Measurements from ENCODE around the gene SLC2A6.

The SLC2A6 gene

GRCh38 chr9:133518706-133519449 lies 40.0 kb upstream of the SLC2A6 start:
- Histone ChIP-seq H3K4me3 (ENCODE audit: low read length) (no peak overlapping the region), H3K4me2 (ENCODE audit: low read depth, low read length) (no peak overlapping the region), H3F3A (ENCODE audit: insufficient read depth, low read length) (no peaks in the 10 kb centered on the region), H3K27me3 (replicated peaks; ENCODE audit: insufficient read depth, low read length) (peaks cover 94% of the 10 kb centered on the region), H3K4me1 (ENCODE audit: low read length) (no peaks in the 10 kb centered on the region), H2AFZ (ENCODE audit: low read length) (no peak overlapping the region), H3K9ac (ENCODE audit: low read length) (no peak overlapping the region), H4K20me1 (ENCODE audit: insufficient read depth, low read length) (no peaks in the 10 kb centered on the region), H3K9me2 (replicated peaks; ENCODE audit: insufficient read depth, low read length) (no peaks in the 10 kb centered on the region), H3K9me3 (replicated peaks; ENCODE audit: insufficient read depth, low read length) (no peaks in the 10 kb centered on the region), H3K27ac (ENCODE audit: low read length) (no peak overlapping the region), H3K79me2 (ENCODE audit: low read length) (no peaks in the 10 kb centered on the region), H3K36me3 (replicated peaks; ENCODE audit: insufficient read depth, low read length) (no peaks in the 10 kb centered on the region)
- TF ChIP-seq EZH2phosphoT487 (IDR thresholded peaks at IDR 0.05; ENCODE audit: low read length) = no peak
- no peak for DNase-seq

- DNase-seq = no peak
- Histone ChIP-seq H3K9ac (ENCODE audit: low read length) (no peak overlapping the region), H3K79me2 (ENCODE audit: low read length) (no peaks in the 10 kb centered on the region), H3K27me3 (replicated peaks; ENCODE audit: insufficient read depth, low read length) (peaks cover 94% of the 10 kb centered on the region), H2AFZ (ENCODE audit: low read length) (no peak overlapping the region), H3K4me3 (ENCODE audit: low read length) (no peak overlapping the region), H3F3A (ENCODE audit: insufficient read depth, low read length) (no peaks in the 10 kb centered on the region), H3K27ac (ENCODE audit: low read length) (no peak overlapping the region), H3K4me2 (ENCODE audit: low read depth, low read length) (no peak overlapping the region), H3K4me1 (ENCODE audit: low read length) (no peaks in the 10 kb centered on the region), H3K36me3 (replicated peaks; ENCODE audit: insufficient read depth, low read length) (no peaks in the 10 kb centered on the region), H3K9me2 (replicated peaks; ENCODE audit: insufficient read depth, low read length) (no peaks in the 10 kb centered on the region), H3K9me3 (replicated peaks; ENCODE audit: insufficient read depth, low read length) (no peaks in the 10 kb centered on the region), H4K20me1 (ENCODE audit: insufficient read depth, low read length) (no peaks in the 10 kb centered on the region)
- TF ChIP-seq EZH2 (optimal IDR thresholded peaks at IDR 0.05; ENCODE audit: low read depth, low read length) (no peak), CTCF (IDR thresholded peaks at IDR 0.05; ENCODE audit: low read length) (no peak), EZH2phosphoT487 (IDR thresholded peaks at IDR 0.05; ENCODE audit: low read length) (no peak)
Measured at GRCh38 chr9:133518200-133518599, 39.3 kb upstream of the SLC2A6 start.

GRCh38 chr9:133517711-133518110 lies 38.8 kb upstream of the SLC2A6 start:
- Histone ChIP-seq H4K20me1 (ENCODE audit: insufficient read depth, low read length) (no peaks in the 10 kb centered on the region), H3K9ac (ENCODE audit: low read length) (no peak overlapping the region), H3K27me3 (replicated peaks; ENCODE audit: insufficient read depth, low read length) (peaks cover 94% of the 10 kb centered on the region), H3K79me2 (ENCODE audit: low read length) (no peaks in the 10 kb centered on the region), H2AFZ (ENCODE audit: low read length) (no peak overlapping the region), H3K9me2 (replicated peaks; ENCODE audit: insufficient read depth, low read length) (no peaks in the 10 kb centered on the region), H3K9me3 (replicated peaks; ENCODE audit: insufficient read depth, low read length) (no peaks in the 10 kb centered on the region), H3F3A (ENCODE audit: insufficient read depth, low read length) (no peaks in the 10 kb centered on the region), H3K27ac (ENCODE audit: low read length) (no peak overlapping the region), H3K4me1 (ENCODE audit: low read length) (no peaks in the 10 kb centered on the region), H3K4me3 (ENCODE audit: low read length) (no peak overlapping the region), H3K36me3 (replicated peaks; ENCODE audit: insufficient read depth, low read length) (no peaks in the 10 kb centered on the region), H3K4me2 (ENCODE audit: low read depth, low read length) (no peak overlapping the region)
- TF ChIP-seq EZH2phosphoT487 (IDR thresholded peaks at IDR 0.05; ENCODE audit: low read length) (no peak), EZH2 (optimal IDR thresholded peaks at IDR 0.05; ENCODE audit: low read depth, low read length) (no peak), CTCF (IDR thresholded peaks at IDR 0.05; ENCODE audit: low read length) (no peak)
- DNase-seq = no peak

- Histone ChIP-seq H3K4me2 (ENCODE audit: low read depth, low read length) (no peak overlapping the region), H3K79me2 (ENCODE audit: low read length) (no peaks in the 10 kb centered on the region), H3K36me3 (replicated peaks; ENCODE audit: insufficient read depth, low read length) (no peaks in the 10 kb centered on the region), H3K4me1 (ENCODE audit: low read length) (no peaks in the 10 kb centered on the region), H3K27me3 (replicated peaks; ENCODE audit: insufficient read depth, low read length) (peaks cover 90% of the 10 kb centered on the region), H3K9me2 (replicated peaks; ENCODE audit: insufficient read depth, low read length) (no peaks in the 10 kb centered on the region), H3F3A (ENCODE audit: insufficient read depth, low read length) (no peaks in the 10 kb centered on the region), H3K9ac (ENCODE audit: low read length) (no peak overlapping the region), H2AFZ (ENCODE audit: low read length) (no peak overlapping the region), H3K4me3 (ENCODE audit: low read length) (no peak overlapping the region), H3K27ac (ENCODE audit: low read length) (no peak overlapping the region), H4K20me1 (ENCODE audit: insufficient read depth, low read length) (no peaks in the 10 kb centered on the region), H3K9me3 (replicated peaks; ENCODE audit: insufficient read depth, low read length) (no peaks in the 10 kb centered on the region)
- TF ChIP-seq EZH2phosphoT487 (IDR thresholded peaks at IDR 0.05; ENCODE audit: low read length) (no peak), EZH2 (optimal IDR thresholded peaks at IDR 0.05; ENCODE audit: low read depth, low read length) (no peak), CTCF (IDR thresholded peaks at IDR 0.05; ENCODE audit: low read length) (no peak)
- DNase-seq = no peak
Measured at GRCh38 chr9:133516961-133517350, 38.1 kb upstream of the SLC2A6 start.

All from MM.1S (cell line).